Measurements from ENCODE around the gene SPAG17.

- no peak for TF ChIP-seq EZH2 (IDR thresholded peaks at IDR 0.05; ENCODE audit: low read length, missing control alignments)
- TF ChIP-seq, protein P1, sequence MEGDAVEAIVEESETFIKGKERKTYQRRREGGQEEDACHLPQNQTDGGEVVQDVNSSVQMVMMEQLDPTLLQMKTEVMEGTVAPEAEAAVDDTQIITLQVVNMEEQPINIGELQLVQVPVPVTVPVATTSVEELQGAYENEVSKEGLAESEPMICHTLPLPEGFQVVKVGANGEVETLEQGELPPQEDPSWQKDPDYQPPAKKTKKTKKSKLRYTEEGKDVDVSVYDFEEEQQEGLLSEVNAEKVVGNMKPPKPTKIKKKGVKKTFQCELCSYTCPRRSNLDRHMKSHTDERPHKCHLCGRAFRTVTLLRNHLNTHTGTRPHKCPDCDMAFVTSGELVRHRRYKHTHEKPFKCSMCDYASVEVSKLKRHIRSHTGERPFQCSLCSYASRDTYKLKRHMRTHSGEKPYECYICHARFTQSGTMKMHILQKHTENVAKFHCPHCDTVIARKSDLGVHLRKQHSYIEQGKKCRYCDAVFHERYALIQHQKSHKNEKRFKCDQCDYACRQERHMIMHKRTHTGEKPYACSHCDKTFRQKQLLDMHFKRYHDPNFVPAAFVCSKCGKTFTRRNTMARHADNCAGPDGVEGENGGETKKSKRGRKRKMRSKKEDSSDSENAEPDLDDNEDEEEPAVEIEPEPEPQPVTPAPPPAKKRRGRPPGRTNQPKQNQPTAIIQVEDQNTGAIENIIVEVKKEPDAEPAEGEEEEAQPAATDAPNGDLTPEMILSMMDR (conservative IDR thresholded peaks at IDR 0.05 in 1 of 2, IDR thresholded peaks at IDR 0.05 in 1 of 2; ENCODE audit: low read depth in 1 of 2, low read length in 2 of 2) = no peak
These were observed 19.6 kb upstream of the SPAG17 start for GRCh38 chr1:118204648-118205047.
